AG20443 (cell line): ENCODE results near the gene ZFYVE9.
"Not testable (repeated sequence)": the region's sequence is repeated elsewhere in the genome, so short reads cannot be mapped to it uniquely, and the experiment has no call there.

Experiments used
- DNase-seq: peaks from one replicate; pipeline ENCODE4 v3.0.0; 2012; ENCODE audit warnings: low spot score, mixed read lengths

The ZFYVE9 gene

DNA sequence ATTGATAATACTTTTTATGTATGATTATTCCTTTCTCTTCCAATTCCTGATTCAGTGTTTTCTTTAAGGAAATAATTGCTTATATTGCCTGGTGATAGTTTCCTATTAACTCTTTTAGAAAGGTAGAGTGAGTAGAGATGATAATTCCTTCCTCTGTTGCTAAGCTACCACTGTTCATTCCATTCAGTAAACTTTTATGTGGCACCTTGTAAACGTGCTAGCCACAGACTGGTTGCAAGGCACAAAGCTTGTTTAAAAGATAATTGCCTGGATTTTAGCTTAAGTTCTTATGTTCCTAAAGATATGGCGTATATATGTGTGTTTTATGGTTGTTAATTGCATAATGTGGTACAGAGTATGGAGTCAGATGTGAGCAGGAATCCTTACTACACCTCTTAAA lies 3.2 kb downstream of the ZFYVE9 start:
- DNase-seq = no peak

GRCh38 chr1:52150445-52150844 lies 8.6 kb downstream of the ZFYVE9 start:
- not testable (repeated sequence) for DNase-seq

- no peak for DNase-seq
Observed at GRCh38 chr1:52150946-52151345, 9.1 kb downstream of the ZFYVE9 start.

DNA sequence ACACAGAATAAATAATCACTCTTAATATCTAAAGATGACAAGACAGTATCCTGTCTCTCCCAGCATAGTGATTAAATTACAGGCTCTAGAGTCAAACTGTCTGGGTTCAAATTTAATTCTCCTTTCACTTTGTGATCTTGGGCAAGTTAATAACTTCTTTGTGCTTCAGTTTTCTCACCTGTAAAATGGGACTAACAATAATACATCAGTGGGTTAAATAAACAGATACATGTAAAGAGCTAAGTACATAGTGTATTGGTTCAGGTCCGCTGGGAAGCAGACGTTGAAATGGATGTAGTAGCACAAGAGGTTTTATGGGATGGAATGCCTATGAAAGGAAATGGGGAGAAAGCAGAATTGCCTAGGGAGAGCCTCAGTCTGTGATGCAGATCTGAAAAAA lies 10.7 kb downstream of the ZFYVE9 start:
- no peak for DNase-seq

GRCh38 chr1:52153010-52153409 lies 11.1 kb downstream of the ZFYVE9 start:
- peak; percentile 17 for DNase-seq

DNA sequence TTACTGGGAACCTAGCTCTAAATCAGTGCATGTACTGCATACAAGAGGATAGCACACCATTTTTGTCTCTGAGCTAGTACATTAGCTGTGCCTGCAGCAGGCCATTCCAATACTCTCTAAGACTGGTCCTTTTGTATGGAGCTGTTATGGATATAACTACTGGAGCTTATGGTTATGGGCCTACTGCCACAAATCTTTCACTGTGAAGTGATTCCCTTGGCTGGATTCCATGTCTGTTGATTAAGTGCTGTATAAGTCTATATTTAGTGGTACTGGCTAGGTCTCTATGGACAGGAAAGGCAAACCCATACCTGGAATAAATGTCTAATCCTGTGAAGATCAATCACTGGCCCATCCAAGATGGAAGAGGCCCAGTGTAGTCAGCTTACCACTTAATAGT lies 12.0 kb downstream of the ZFYVE9 start:
- no peak for DNase-seq

GRCh38 chr1:52156460-52156859 lies 14.6 kb downstream of the ZFYVE9 start:
- no peak for DNase-seq

DNA sequence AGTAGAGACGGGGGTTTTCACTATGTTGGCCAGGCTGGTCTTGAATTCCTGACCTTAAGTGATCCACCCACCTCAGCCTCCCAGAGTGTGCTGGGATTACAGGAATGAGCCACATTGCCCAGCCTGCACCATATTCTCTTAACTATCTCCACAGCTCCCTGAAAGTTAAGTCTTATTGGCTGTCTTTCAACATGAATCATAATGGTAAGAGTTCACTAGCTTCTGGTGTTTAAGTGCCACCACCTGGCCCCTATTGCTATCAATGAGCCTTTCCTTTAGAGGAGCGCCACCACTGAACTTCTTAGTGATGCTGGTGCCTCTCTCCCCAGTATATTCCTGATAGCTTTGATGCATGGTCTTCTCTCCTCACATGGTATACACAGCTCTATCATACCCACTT lies 15.7 kb downstream of the ZFYVE9 start:
- DNase-seq = no peak

DNA sequence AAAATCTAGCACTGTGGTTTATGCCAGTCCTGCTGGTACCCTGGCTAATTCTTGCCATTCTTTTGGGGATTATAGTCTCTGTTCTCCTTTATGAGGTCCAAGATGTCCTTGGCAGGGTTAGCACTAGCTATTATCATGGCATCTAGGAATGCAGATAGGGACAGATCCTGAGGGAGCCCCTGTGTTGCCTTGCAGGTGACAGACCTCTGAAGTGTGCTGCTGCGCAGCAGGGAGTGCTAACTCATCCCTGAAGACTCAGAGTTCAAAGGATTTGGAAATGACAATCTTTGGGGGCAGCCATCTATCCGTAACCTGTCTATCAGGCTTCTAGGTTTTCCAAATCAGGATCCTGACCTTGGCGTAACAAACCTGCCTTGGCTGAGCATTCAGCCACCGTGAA lies 16.3 kb downstream of the ZFYVE9 start:
- no peak for DNase-seq

- peak; percentile 82 for DNase-seq
Observed at GRCh38 chr1:52159033-52159789, 17.3 kb downstream of the ZFYVE9 start.

DNA sequence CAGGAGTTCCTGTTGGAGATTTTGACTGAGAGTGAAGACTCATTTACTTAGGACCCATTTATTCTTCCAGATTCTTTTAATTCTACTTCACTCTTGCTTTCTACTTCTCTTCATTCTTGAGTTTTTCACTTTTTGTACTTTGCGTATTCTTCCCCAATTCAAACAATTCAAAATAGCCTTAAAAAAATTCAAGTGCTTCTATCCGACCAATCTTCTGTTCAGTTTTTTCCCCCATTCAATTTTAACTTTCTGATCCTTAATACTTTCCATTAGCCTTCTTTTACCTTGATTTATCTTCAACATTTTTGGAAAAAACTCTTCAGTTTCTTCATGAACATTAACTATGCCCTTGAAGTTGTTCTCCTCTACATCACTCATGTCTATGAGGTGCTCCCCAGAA lies 21.1 kb downstream of the ZFYVE9 start:
- DNase-seq = no peak

GRCh38 chr1:52164604-52165003 lies 22.7 kb downstream of the ZFYVE9 start:
- no peak for DNase-seq

DNA sequence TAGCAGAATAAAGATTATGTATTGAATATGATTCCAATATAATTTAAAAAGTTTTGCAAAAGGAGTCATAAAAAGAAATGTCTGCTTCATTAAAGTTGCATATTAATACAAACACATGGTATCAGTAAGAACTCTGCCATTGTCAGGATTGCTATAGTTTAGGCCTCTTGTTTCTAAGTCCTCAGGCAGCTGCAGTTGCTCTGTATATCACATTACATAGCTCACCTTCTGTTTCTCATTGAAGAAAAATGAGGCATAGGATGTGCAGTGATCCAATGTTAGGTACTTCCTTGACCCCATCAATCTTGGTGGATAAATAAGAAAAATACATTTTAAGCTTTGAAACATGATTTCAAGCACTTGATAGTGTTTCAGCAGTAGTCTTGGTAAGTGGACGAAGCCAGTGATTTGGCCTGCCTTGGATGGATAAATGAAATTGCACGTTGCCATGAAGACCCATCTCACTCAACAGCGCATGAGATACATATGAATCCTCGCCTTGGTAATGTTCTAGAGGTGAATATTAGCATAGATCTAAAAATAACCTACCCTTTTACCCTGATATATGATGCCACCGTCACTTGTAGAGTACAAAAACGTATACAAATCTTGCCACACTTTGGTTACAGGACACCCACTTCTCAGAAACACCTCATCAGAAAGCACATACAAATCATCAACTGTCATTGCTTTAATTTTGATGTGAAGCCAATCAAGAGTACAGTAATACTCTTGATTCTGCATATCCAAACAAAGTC lies 25.3 kb downstream of the ZFYVE9 start:
- no peak for DNase-seq

DNA sequence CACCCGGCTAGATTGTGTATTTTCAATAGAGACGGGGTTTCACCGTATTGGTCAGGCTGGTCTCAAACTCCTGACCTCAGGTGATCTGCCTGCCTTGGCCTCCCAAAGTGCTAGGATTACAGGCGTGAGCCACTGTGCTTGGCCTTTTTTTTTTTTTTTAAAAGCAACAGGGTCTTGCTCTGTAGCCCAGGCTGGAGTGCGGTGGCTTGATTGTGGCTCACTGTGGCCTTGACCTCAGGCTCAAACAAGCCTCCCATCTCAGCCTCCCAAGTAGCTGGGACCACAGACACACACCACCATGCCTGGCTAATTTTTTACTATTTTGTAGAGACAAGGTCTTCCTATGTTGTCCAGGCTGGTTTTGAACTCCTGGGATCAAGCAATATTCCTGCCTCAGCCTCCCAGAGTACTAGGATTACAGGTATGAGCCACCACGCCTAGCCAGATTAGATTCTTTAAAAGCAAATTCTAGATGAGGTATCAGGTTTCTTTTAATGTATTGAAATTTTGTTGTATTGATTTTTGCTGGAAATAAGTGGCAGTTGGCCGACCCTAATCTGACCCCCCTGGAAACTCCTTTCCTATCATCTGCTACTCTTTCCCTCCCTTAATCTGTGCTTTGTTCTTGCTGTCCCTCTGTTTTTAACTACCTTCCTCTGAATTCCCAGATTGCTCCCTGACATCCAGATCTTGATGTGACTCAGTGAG lies 26.6 kb downstream of the ZFYVE9 start:
- no peak for DNase-seq

- DNase-seq = not testable (repeated sequence)
Observed at GRCh38 chr1:52171149-52171548, 29.3 kb downstream of the ZFYVE9 start.

GRCh38 chr1:52179073-52179472 lies 37.2 kb downstream of the ZFYVE9 start:
- DNase-seq = no peak

GRCh38 chr1:52180176-52180575 lies 38.3 kb downstream of the ZFYVE9 start:
- no peak for DNase-seq

- not testable (repeated sequence) for DNase-seq
Observed at GRCh38 chr1:52181759-52182158, 39.9 kb downstream of the ZFYVE9 start.

- DNase-seq = not testable (repeated sequence)
Observed at GRCh38 chr1:52182328-52182727, 40.4 kb downstream of the ZFYVE9 start.

DNA sequence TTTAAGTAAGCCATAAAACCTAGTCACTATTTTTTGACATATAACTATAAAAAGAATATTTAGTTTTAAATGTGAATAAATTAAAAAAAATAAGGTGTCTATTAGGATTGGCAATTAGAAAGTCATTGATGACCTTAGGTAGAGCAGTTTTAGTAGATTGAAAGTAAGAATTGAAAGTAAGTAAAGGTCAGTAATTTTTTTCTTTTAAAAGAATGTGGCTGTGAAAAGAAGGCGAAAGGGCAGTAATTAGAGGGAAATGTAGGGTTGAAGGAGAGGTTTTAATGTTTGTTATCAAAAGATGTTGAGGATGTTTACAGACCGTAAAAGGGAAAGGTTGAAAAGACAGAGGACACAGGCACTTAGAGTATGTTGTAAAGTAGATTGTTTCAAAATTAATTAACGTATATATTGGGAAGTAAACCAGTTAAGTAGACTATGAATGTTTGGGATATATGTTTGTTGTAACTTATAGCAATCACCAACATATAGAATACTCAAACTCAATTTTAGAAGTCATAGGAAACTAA lies 41.0 kb downstream of the ZFYVE9 start:
- DNase-seq = no peak

DNA sequence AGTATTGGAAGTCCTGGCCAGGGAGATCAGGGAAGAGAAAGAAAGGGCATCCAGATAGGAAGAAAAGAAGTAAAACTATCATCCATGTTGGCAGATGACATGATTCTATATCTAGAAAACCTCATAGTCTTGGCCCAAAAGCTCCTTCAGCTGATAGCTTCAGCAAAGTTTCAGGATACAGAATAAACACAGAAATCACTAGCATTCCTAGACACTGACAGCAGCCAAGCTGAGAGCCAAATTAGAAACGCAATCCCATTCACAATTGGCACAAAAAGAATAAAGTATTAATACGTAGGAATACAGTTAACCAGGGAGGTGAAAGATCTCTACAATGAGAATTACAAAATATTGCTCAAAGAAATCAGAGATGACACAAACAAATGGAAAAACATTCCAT lies 44.6 kb downstream of the ZFYVE9 start:
- peak; percentile 25 for DNase-seq

DNA sequence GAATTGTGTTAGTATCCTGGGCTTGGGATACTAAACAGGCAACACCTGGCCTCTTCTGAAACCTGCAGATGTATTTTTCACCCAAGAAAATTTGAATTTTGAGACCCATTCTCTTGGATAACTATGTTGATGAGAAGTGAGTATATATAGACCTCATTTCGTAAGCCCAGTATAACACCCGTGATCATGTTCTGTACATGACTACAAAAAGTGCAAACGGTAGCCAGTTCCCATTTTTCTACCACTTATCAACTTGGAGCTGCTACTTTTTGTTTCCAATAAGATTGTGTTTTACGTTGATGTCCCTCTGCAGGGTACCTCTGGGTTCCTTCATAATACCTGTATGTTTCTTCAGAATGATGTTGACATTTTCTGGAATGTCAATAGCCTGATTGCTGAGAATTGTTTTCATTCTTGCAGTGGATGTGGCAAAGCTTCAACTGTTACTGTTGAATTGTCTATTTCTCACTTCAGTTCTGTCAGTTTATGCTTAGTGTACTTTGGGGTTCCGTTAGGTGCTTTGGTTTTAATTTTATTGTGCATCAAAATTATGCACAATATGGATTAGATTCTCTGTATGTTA lies 48.1 kb downstream of the ZFYVE9 start:
- no peak for DNase-seq
